Tibial nerve (tissue), 4 donors: ENCODE results near the gene PCED1B.

Source experiments
- CTCF ChIP-seq, 5 experiments: fragments of 200-600 bp in 3 of 5; fragments of 450-650 bp in 2 of 5; sonication (generic) in 3 of 5; IDR thresholded peaks; one replicate each; pipeline ENCODE4 v1.5.1; 2016 to 2019; ENCODE audit warnings: antibody characterized with exemption in 5 of 5, mild to moderate bottlenecking in 3 of 5, moderate library complexity in 2 of 5
- EP300 ChIP-seq, 2 donors: sonication (generic); formaldehyde crosslinking; IDR thresholded peaks; one replicate each; pipeline ENCODE4 v1.6.1; 2017; ENCODE audit warnings: antibody characterized with exemption in 2 of 2, mild to moderate bottlenecking in 1 of 2
- POLR2A ChIP-seq, 2 donors: fragments of 450-650 bp; IDR thresholded peaks; one replicate each; pipeline ENCODE4 v1.6.1; 2017; ENCODE audit warnings: antibody characterized with exemption in 2 of 2, mild to moderate bottlenecking in 2 of 2, moderate library complexity in 2 of 2

- TF ChIP-seq CTCF (IDR thresholded peaks at IDR 0.05) = peak in 2 of 5 experiments; percentile 14 to 23
- no peak for TF ChIP-seq POLR2A (IDR thresholded peaks at IDR 0.05)
- TF ChIP-seq EP300 (IDR thresholded peaks at IDR 0.05) = no peak
Observed at GRCh38 chr12:47079468-47079980, at the start of gene PCED1B, which contains the start of gene AMIGO2.
